Measurements from ENCODE around the gene GDNF. TPM values are rescaled to one million over a fixed set of nuclear protein-coding genes. Genes with fewer than 3 reads are reported as not detected.

Gene GDNF
- total RNA-seq, 1 donor from 2014 or later, result 0.36 TPM

- no peaks in the 10 kb centered on the region for H3K9me3 Mint-ChIP-seq
- peaks cover 48% of the 10 kb centered on the region for H3K27me3 Mint-ChIP-seq (ENCODE audit: insufficient read depth)
- DNase-seq (ENCODE audit: low spot score), result no peak
- H3K4me1 Mint-ChIP-seq (ENCODE audit: low read depth), result no peaks in the 10 kb centered on the region
- H3K27ac Mint-ChIP-seq, result no peak overlapping the region
- H3K4me3 Mint-ChIP-seq, result no peak overlapping the region
- intact Hi-C loops (cut with micrococcal nuclease), result loop anchor here (5.0 kb wide), 1 partner anchor 427 kb away; the partner anchor contains the start of gene EGFLAM
- no peaks in the 10 kb centered on the region for H3K36me3 Mint-ChIP-seq (ENCODE audit: low read depth)
These were observed 9.5 kb downstream of the GDNF start for GRCh38 chr5:37830348-37830747.

GRCh38 chr5:37825334-37825915 lies 14.4 kb downstream of the GDNF start:
- H3K36me3 Mint-ChIP-seq (ENCODE audit: low read depth), result no peaks in the 10 kb centered on the region
- intact Hi-C loops (cut with micrococcal nuclease), result no loop called here
- H3K9me3 Mint-ChIP-seq, result no peaks in the 10 kb centered on the region
- peaks cover 16% of the 10 kb centered on the region for H3K27me3 Mint-ChIP-seq (ENCODE audit: insufficient read depth)
- no peak overlapping the region for H3K4me3 Mint-ChIP-seq
- DNase-seq (ENCODE audit: low spot score), result no peak
- H3K27ac Mint-ChIP-seq, result no peak overlapping the region
- H3K4me1 Mint-ChIP-seq (ENCODE audit: low read depth), result no peaks in the 10 kb centered on the region

- no peaks in the 10 kb centered on the region for H3K36me3 Mint-ChIP-seq (ENCODE audit: low read depth)
- H3K27ac Mint-ChIP-seq, result no peak overlapping the region
- H3K9me3 Mint-ChIP-seq, result no peaks in the 10 kb centered on the region
- intact Hi-C loops (cut with micrococcal nuclease), result no loop called here
- DNase-seq (ENCODE audit: low spot score), result no peak
- H3K4me3 Mint-ChIP-seq, result no peak overlapping the region
- no peaks in the 10 kb centered on the region for H3K4me1 Mint-ChIP-seq (ENCODE audit: low read depth)
- peaks cover 11% of the 10 kb centered on the region for H3K27me3 Mint-ChIP-seq (ENCODE audit: insufficient read depth)
These were observed 16.2 kb downstream of the GDNF start for GRCh38 chr5:37823433-37824152.

- intact Hi-C loops (cut with micrococcal nuclease), result no loop called here
- Mint-ChIP-seq H3K27me3 (ENCODE audit: insufficient read depth) (no peaks in the 10 kb centered on the region), H3K4me3 (no peak overlapping the region), H3K9me3 (peaks cover 4% of the 10 kb centered on the region), H3K4me1 (ENCODE audit: low read depth) (no peaks in the 10 kb centered on the region), H3K36me3 (ENCODE audit: low read depth) (no peaks in the 10 kb centered on the region), H3K27ac (no peak overlapping the region)
- DNase-seq (ENCODE audit: low spot score), result no peak
These were observed 23.0 kb downstream of the GDNF start for GRCh38 chr5:37816883-37817282.

- H3K36me3 Mint-ChIP-seq (ENCODE audit: low read depth), result no peaks in the 10 kb centered on the region
- no peak overlapping the region for H3K27ac Mint-ChIP-seq
- H3K4me3 Mint-ChIP-seq, result no peak overlapping the region
- no peaks in the 10 kb centered on the region for H3K27me3 Mint-ChIP-seq (ENCODE audit: insufficient read depth)
- intact Hi-C loops (cut with micrococcal nuclease), result no loop called here
- no peak for DNase-seq (ENCODE audit: low spot score)
- no peaks in the 10 kb centered on the region for H3K4me1 Mint-ChIP-seq (ENCODE audit: low read depth)
- H3K9me3 Mint-ChIP-seq, result peaks cover 4% of the 10 kb centered on the region
These were observed 23.5 kb downstream of the GDNF start for GRCh38 chr5:37816331-37816730.

- DNase-seq (ENCODE audit: low spot score), result no peak
- intact Hi-C loops (cut with micrococcal nuclease), result no loop called here
- Mint-ChIP-seq H3K36me3 (ENCODE audit: low read depth) (no peaks in the 10 kb centered on the region), H3K27me3 (ENCODE audit: insufficient read depth) (no peaks in the 10 kb centered on the region), H3K27ac (no peak overlapping the region), H3K4me3 (no peak overlapping the region), H3K4me1 (ENCODE audit: low read depth) (no peaks in the 10 kb centered on the region), H3K9me3 (peaks cover 4% of the 10 kb centered on the region)
These were observed 23.9 kb downstream of the GDNF start for GRCh38 chr5:37815913-37816312.

- H3K27me3 Mint-ChIP-seq (ENCODE audit: insufficient read depth), result no peaks in the 10 kb centered on the region
- no peak overlapping the region for H3K4me3 Mint-ChIP-seq
- intact Hi-C loops (cut with micrococcal nuclease), result no loop called here
- no peaks in the 10 kb centered on the region for H3K36me3 Mint-ChIP-seq (ENCODE audit: low read depth)
- H3K27ac Mint-ChIP-seq, result no peak overlapping the region
- peaks cover 4% of the 10 kb centered on the region for H3K9me3 Mint-ChIP-seq
- no peak for DNase-seq (ENCODE audit: low spot score)
- no peaks in the 10 kb centered on the region for H3K4me1 Mint-ChIP-seq (ENCODE audit: low read depth)
These were observed 25.1 kb downstream of the GDNF start for GRCh38 chr5:37814699-37815098.

GRCh38 chr5:37812365-37812764 lies 27.5 kb downstream of the GDNF start:
- DNase-seq (ENCODE audit: low spot score), result no peak
- no peaks in the 10 kb centered on the region for H3K36me3 Mint-ChIP-seq (ENCODE audit: low read depth)
- peaks cover 4% of the 10 kb centered on the region for H3K9me3 Mint-ChIP-seq
- H3K27ac Mint-ChIP-seq, result no peak overlapping the region
- no peaks in the 10 kb centered on the region for H3K4me1 Mint-ChIP-seq (ENCODE audit: low read depth)
- no peak overlapping the region for H3K4me3 Mint-ChIP-seq
- no peaks in the 10 kb centered on the region for H3K27me3 Mint-ChIP-seq (ENCODE audit: insufficient read depth)
- intact Hi-C loops (cut with micrococcal nuclease), result no loop called here

GRCh38 chr5:37811866-37812265 lies 28.0 kb downstream of the GDNF start:
- H3K4me3 Mint-ChIP-seq, result no peak overlapping the region
- H3K4me1 Mint-ChIP-seq (ENCODE audit: low read depth), result no peaks in the 10 kb centered on the region
- H3K36me3 Mint-ChIP-seq (ENCODE audit: low read depth), result no peaks in the 10 kb centered on the region
- intact Hi-C loops (cut with micrococcal nuclease), result no loop called here
- H3K9me3 Mint-ChIP-seq, result peaks cover 4% of the 10 kb centered on the region
- no peak overlapping the region for H3K27ac Mint-ChIP-seq
- DNase-seq (ENCODE audit: low spot score), result no peak
- no peaks in the 10 kb centered on the region for H3K27me3 Mint-ChIP-seq (ENCODE audit: insufficient read depth)

GRCh38 chr5:37810311-37810710 lies 29.5 kb downstream of the GDNF start:
- Mint-ChIP-seq H3K36me3 (ENCODE audit: low read depth) (no peaks in the 10 kb centered on the region), H3K9me3 (peaks cover 4% of the 10 kb centered on the region), H3K27me3 (ENCODE audit: insufficient read depth) (no peaks in the 10 kb centered on the region), H3K4me3 (no peak overlapping the region), H3K4me1 (ENCODE audit: low read depth) (no peaks in the 10 kb centered on the region), H3K27ac (no peak overlapping the region)
- DNase-seq (ENCODE audit: low spot score), result no peak
- intact Hi-C loops (cut with micrococcal nuclease), result no loop called here

- intact Hi-C loops (cut with micrococcal nuclease), result no loop called here
- H3K9me3 Mint-ChIP-seq, result peaks cover 4% of the 10 kb centered on the region
- H3K4me1 Mint-ChIP-seq (ENCODE audit: low read depth), result no peaks in the 10 kb centered on the region
- no peak overlapping the region for H3K4me3 Mint-ChIP-seq
- H3K36me3 Mint-ChIP-seq (ENCODE audit: low read depth), result no peaks in the 10 kb centered on the region
- H3K27me3 Mint-ChIP-seq (ENCODE audit: insufficient read depth), result no peaks in the 10 kb centered on the region
- H3K27ac Mint-ChIP-seq, result no peak overlapping the region
- no peak for DNase-seq (ENCODE audit: low spot score)
These were observed 30.9 kb downstream of the GDNF start for GRCh38 chr5:37808945-37809344.

- peaks cover 4% of the 10 kb centered on the region for H3K9me3 Mint-ChIP-seq
- H3K36me3 Mint-ChIP-seq (ENCODE audit: low read depth), result no peaks in the 10 kb centered on the region
- H3K4me3 Mint-ChIP-seq, result no peak overlapping the region
- no peaks in the 10 kb centered on the region for H3K27me3 Mint-ChIP-seq (ENCODE audit: insufficient read depth)
- H3K27ac Mint-ChIP-seq, result no peak overlapping the region
- intact Hi-C loops (cut with micrococcal nuclease), result no loop called here
- DNase-seq (ENCODE audit: low spot score), result no peak
- H3K4me1 Mint-ChIP-seq (ENCODE audit: low read depth), result no peaks in the 10 kb centered on the region
These were observed 32.1 kb downstream of the GDNF start for GRCh38 chr5:37807621-37808301.

GRCh38 chr5:37807015-37807414 lies 32.8 kb downstream of the GDNF start:
- H3K27ac Mint-ChIP-seq, result no peak overlapping the region
- intact Hi-C loops (cut with micrococcal nuclease), result no loop called here
- H3K4me3 Mint-ChIP-seq, result no peak overlapping the region
- H3K36me3 Mint-ChIP-seq (ENCODE audit: low read depth), result no peaks in the 10 kb centered on the region
- no peaks in the 10 kb centered on the region for H3K9me3 Mint-ChIP-seq
- no peaks in the 10 kb centered on the region for H3K27me3 Mint-ChIP-seq (ENCODE audit: insufficient read depth)
- no peaks in the 10 kb centered on the region for H3K4me1 Mint-ChIP-seq (ENCODE audit: low read depth)
- DNase-seq (ENCODE audit: low spot score), result no peak

All from activated T-helper 1 cell treated with anti-CD3 and anti-CD28 coated beads, Interleukin-12 subunit alpha, Interleukin-12 subunit beta, Interleukin-2, Interleukin-4 antibody, amounts not matched to agents 30 ng/mL and 10 ng/mL and 1 ng/mL, durations not matched to agents 14 hours and 24 hours and 36 hours (primary cell).